Measurements from ENCODE around the gene SSTR3. TPM values are rescaled to one million over a fixed set of nuclear protein-coding genes. Genes with fewer than 3 reads are reported as not detected.

SSTR3 gene
- total RNA-seq, 2 experiments from 2014 or later: 0.25 to 0.30 TPM

GRCh38 chr22:37222440-37222971 lies 10.2 kb upstream of the SSTR3 start:
- Histone ChIP-seq H2AFZ (ENCODE audit: low read length) (no peak overlapping the region), H3K79me2 (ENCODE audit: insufficient read depth, low read depth, low read length) (no peaks in the 10 kb centered on the region), H3K4me1 (ENCODE audit: insufficient read depth, low read length, poor library complexity, severe bottlenecking) (peaks cover 71% of the 10 kb centered on the region), H3K36me3 (ENCODE audit: insufficient read depth, low read length) (peaks cover 56% of the 10 kb centered on the region), H4K20me1 (ENCODE audit: insufficient read depth, low read length) (no peaks in the 10 kb centered on the region), H3K4me3 (ENCODE audit: low read depth, low read length, poor library complexity, severe bottlenecking) (no peak overlapping the region), H3K27ac (ENCODE audit: low read depth, low read length, poor library complexity, severe bottlenecking) (peak overlapping the region; percentile 30), H3K4me2 (ENCODE audit: low read length) (no peak overlapping the region; the same call in 1 of the 2 replicates), H3K9me3 (ENCODE audit: low read length) (0 out of 2 replicates have a peak, but pooled peaks cover 4% of the 10 kb centered on the region), H3K9me2 (ENCODE audit: insufficient read depth, low read length) (no peaks in the 10 kb centered on the region)
- POLR2A ChIA-PET: interaction anchor here (0.6 to 0.7 kb wide), 2 partner anchors 22 to 1537 kb away, joined by 4 read pairs; partner anchors contain the start of gene RAC2
- no TSS peak for BruUV-seq (replicated peaks)
- TF ChIP-seq CTCF (conservative IDR thresholded peaks at IDR 0.05; ENCODE audit: low read length) (no peak), EZH2phosphoT487 (IDR thresholded peaks at IDR 0.05; ENCODE audit: borderline replicate concordance, low read depth, low read length) (no peak)
- no peak for DNase-seq (ENCODE audit: low spot score)
- CTCF ChIA-PET (ENCODE audit: unreplicated experiment): no interaction called here
- intact Hi-C loops (cut with micrococcal nuclease; ENCODE audit: unreplicated experiment): no loop called here

- no peaks in the 10 kb centered on the region for H3K79me2 ChIP-seq (ENCODE audit: insufficient read depth, low read depth, low read length)
- ChIA-PET POLR2A (no interaction called here), CTCF (ENCODE audit: unreplicated experiment) (no interaction called here)
- intact Hi-C loops (cut with micrococcal nuclease; ENCODE audit: unreplicated experiment): no loop called here
- 0 out of 2 replicates have a peak, but pooled peaks cover 4% of the 10 kb centered on the region for H3K9me3 ChIP-seq (ENCODE audit: low read length)
- H3K36me3 ChIP-seq (ENCODE audit: insufficient read depth, low read length): peaks cover 54% of the 10 kb centered on the region
- no peak overlapping the region for H3K4me2 ChIP-seq (ENCODE audit: low read length)
- H2AFZ ChIP-seq (ENCODE audit: low read length): no peak overlapping the region
- no peaks in the 10 kb centered on the region for H4K20me1 ChIP-seq (ENCODE audit: insufficient read depth, low read length)
- H3K27ac ChIP-seq (ENCODE audit: low read depth, low read length, poor library complexity, severe bottlenecking): peak overlapping the region; percentile 30
- no peak for DNase-seq (ENCODE audit: low spot score)
- no peaks in the 10 kb centered on the region for H3K9me2 ChIP-seq (ENCODE audit: insufficient read depth, low read length)
- TF ChIP-seq EZH2phosphoT487 (IDR thresholded peaks at IDR 0.05; ENCODE audit: borderline replicate concordance, low read depth, low read length) (no peak), CTCF (conservative IDR thresholded peaks at IDR 0.05; ENCODE audit: low read length) (peak; percentile 38; the same call in 1 of the 2 replicates)
- no peak overlapping the region for H3K4me3 ChIP-seq (ENCODE audit: low read depth, low read length, poor library complexity, severe bottlenecking)
- BruUV-seq (replicated peaks): no TSS peak
- H3K4me1 ChIP-seq (ENCODE audit: insufficient read depth, low read length, poor library complexity, severe bottlenecking): peaks cover 71% of the 10 kb centered on the region
These were observed 9.4 kb upstream of the SSTR3 start for GRCh38 chr22:37221424-37222333.

Data from OCI-LY7 (cell line).